ENCODE data around the gene RCHY1. TPM values are rescaled to one million over a fixed set of nuclear protein-coding genes. Genes with fewer than 3 reads are reported as not detected.

RCHY1 gene
- total RNA-seq, 2 experiments from 2014 or later = 30.0 to 32.4 TPM

DNA sequence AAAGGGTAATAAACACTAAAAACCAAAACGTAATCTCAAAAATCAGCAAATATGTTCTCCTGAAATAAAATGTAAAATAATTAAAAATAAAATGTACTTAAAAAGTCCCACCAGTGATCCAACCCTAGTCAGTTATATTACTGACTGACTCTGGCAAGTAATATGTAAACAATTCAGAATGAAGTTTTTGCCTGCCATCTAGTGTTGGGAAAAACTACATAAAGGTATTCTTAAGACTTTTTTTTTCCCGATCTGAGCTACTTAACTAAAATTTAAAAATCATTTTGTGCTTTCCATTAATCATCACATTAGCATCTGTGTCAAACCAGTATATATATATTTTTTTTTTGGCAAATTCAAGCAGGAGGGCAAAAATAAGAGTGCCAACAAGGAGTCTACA, 24.0 kb downstream of the RCHY1 start:
- POLR2A ChIA-PET = no interaction called here
- no peak overlapping the region for H3K27ac Mint-ChIP-seq
- intact Hi-C loops (cut with micrococcal nuclease) = no loop called here

DNA sequence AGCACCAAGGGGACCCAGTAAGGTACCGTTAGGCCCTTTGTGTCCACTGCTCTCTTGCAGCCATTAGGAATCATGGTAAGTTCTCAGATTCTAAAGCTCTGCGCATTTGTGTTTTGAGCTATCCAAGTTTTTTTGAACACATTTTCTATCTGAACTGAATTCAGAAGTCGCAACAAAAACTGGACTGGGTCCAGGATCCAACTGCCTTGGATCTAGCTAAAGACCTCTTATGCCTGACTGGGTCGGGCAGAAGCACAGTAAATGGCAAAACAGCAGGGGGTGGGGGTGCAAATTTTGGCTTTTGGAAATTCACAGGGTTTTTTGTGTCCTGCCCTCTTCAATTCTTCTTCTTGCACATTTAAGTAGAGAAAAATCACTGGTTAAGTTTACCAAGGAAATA, 30.0 kb downstream of the RCHY1 start:
- Mint-ChIP-seq H3K27me3 (no peaks in the 10 kb centered on the region), H3K4me1 (ENCODE audit: low read depth) (no peaks in the 10 kb centered on the region), H3K9me3 (no peaks in the 10 kb centered on the region), H3K36me3 (peaks cover 36% of the 10 kb centered on the region), H3K27ac (no peak overlapping the region), H3K4me3 (no peak overlapping the region)
- POLR2A ChIA-PET = no interaction called here
- DNase-seq = no peak
- intact Hi-C loops (cut with micrococcal nuclease) = no loop called here
- CTCF ChIA-PET = interaction anchor here (1.0 kb wide), 1 partner anchor 271 kb away, joined by 3 read pairs; no protein-coding TSS in a partner anchor

More for the DNA sequence above, 24.0 kb downstream of the RCHY1 start:
- peaks cover 22% of the 10 kb centered on the region for H3K36me3 Mint-ChIP-seq
- no peaks in the 10 kb centered on the region for H3K9me3 Mint-ChIP-seq
- peaks cover 8% of the 10 kb centered on the region for H3K4me1 Mint-ChIP-seq (ENCODE audit: low read depth)
- H3K4me3 Mint-ChIP-seq = no peak overlapping the region
- H3K27me3 Mint-ChIP-seq = no peaks in the 10 kb centered on the region
- no peak for DNase-seq
- CTCF ChIA-PET = no interaction called here

DNA sequence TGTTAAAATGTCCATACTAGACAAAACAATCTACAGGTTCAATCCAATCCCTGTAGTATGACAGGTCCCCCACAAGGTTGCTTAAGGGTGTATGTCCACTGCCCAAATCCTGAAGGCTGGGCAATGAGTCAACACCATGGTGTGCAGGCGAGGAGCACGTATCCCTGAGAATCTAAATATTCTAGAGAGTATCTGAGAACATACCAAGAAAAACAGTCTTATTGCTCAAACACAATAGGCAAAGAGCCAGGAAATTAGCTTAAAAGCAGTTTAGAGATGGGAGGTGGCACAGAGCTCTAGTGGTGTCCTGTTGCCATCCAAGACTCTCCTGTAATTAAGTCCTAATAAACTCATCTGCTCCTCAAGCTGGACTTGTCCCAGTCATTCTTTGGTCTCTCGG, 37.0 kb downstream of the RCHY1 start:
- H3K27ac Mint-ChIP-seq = no peak overlapping the region

DNA sequence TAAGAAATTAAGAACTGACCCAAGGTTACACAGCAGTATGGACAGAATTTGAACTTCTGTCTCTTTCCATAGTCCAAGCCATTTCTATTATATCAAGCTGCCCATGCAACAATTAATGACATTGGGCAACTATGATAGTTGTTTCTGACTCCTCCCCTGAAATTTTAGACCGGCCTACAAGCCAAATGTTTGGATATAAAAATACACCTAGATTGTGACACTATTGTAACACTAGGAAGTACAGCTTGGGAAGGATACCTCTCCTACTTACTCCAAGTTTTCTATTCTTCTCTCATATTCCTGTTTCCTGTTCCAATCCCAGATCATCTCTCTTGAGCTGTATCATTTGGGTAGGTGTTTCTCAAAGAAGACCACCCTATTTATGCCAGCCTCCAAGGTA, 43.5 kb downstream of the RCHY1 start:
- no peak for DNase-seq
- Mint-ChIP-seq H3K27ac (no peak overlapping the region), H3K9me3 (no peaks in the 10 kb centered on the region), H3K36me3 (peaks cover 9% of the 10 kb centered on the region), H3K27me3 (no peaks in the 10 kb centered on the region), H3K4me1 (ENCODE audit: low read depth) (no peaks in the 10 kb centered on the region), H3K4me3 (no peak overlapping the region)
- intact Hi-C loops (cut with micrococcal nuclease) = no loop called here
- CTCF ChIA-PET = interaction anchor here (0.9 kb wide), 1 partner anchor 425 kb away, joined by 3 read pairs; no protein-coding TSS in a partner anchor
- POLR2A ChIA-PET = no interaction called here

More for the DNA sequence above, 37.0 kb downstream of the RCHY1 start:
- Mint-ChIP-seq H3K4me3 (no peak overlapping the region), H3K4me1 (ENCODE audit: low read depth) (no peaks in the 10 kb centered on the region), H3K9me3 (no peaks in the 10 kb centered on the region), H3K36me3 (peaks cover 61% of the 10 kb centered on the region), H3K27me3 (no peaks in the 10 kb centered on the region)
- intact Hi-C loops (cut with micrococcal nuclease) = no loop called here
- no peak for DNase-seq
- POLR2A ChIA-PET = no interaction called here
- CTCF ChIA-PET = no interaction called here

DNA sequence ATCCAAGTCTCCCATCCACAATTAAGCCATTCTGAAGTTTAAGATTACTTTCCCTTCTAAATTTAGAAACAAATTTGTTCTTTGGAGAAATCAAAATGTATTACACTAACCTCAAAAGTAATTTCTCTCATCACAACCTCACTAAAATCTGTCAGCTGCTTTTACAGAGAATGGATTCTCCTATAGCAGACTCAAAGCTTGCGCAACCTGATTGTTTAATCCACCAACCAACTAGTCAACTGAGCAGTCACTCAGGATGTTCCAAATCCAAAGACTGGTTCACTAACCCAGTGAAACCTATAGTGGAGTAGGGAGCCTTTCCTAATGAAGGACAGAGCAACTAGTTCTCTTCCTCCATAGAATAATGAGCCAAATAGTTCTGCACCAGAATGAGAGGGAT, 44.3 kb downstream of the RCHY1 start:
- H3K4me3 Mint-ChIP-seq = no peak overlapping the region
- no peak overlapping the region for H3K27ac Mint-ChIP-seq
- H3K9me3 Mint-ChIP-seq = no peaks in the 10 kb centered on the region

DNA sequence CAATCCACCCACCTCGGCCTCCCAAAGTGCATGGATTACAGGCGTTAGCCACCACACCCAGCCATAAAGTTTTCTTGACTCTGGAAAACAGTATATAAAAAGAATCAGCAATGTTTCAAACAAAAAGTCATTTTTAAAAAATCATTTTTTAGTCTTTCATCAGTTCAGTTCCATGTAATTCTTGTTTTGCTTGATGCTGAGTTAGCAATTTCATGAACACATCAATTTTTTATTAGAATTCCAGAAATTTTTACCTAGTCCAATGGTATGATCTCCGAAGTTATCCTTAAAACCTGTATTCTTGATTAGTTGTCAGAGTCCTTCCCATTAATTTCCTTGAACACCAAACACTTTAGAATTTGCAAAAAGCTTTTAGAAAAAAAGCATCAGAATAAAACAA, 56.8 kb downstream of the RCHY1 start:
- peaks cover 9% of the 10 kb centered on the region for H3K27me3 Mint-ChIP-seq
- no peak overlapping the region for H3K27ac Mint-ChIP-seq
- POLR2A ChIA-PET = no interaction called here
- intact Hi-C loops (cut with micrococcal nuclease) = no loop called here
- no peaks in the 10 kb centered on the region for H3K36me3 Mint-ChIP-seq
- no peak overlapping the region for H3K4me3 Mint-ChIP-seq
- no peaks in the 10 kb centered on the region for H3K9me3 Mint-ChIP-seq
- no peak for DNase-seq
- H3K4me1 Mint-ChIP-seq (ENCODE audit: low read depth) = no peaks in the 10 kb centered on the region
- CTCF ChIA-PET = no interaction called here

More for the DNA sequence above, 44.3 kb downstream of the RCHY1 start:
- intact Hi-C loops (cut with micrococcal nuclease) = no loop called here
- ChIA-PET POLR2A (no interaction called here), CTCF (no interaction called here)
- no peak for DNase-seq
- no peaks in the 10 kb centered on the region for H3K4me1 Mint-ChIP-seq (ENCODE audit: low read depth)
- no peaks in the 10 kb centered on the region for H3K27me3 Mint-ChIP-seq
- H3K36me3 Mint-ChIP-seq = peaks cover 6% of the 10 kb centered on the region

DNA sequence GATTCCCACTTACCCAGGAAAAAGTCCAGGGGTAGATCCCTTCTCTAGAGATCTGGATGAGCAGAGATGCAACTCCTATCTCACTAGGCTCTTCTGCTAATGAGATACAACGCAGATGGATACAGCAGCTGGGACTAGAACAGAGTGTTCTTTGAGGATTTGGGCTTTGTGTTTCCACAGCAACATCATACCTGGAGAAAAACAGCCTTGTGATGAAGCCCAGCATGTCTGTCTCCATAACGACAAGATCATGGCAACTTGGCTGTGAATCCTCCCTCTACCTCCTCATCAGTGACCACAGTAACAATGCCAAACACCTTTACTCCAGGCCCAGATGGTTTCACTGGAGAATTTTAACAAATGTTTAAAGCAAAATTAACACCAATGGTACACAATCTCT, 80.1 kb downstream of the RCHY1 start:
- H3K27ac Mint-ChIP-seq = no peak overlapping the region
- DNase-seq = no peak
- peaks cover 8% of the 10 kb centered on the region for H3K9me3 Mint-ChIP-seq
- intact Hi-C loops (cut with micrococcal nuclease) = no loop called here
- no peak overlapping the region for H3K4me3 Mint-ChIP-seq
- ChIA-PET POLR2A (no interaction called here), CTCF (no interaction called here)
- no peaks in the 10 kb centered on the region for H3K36me3 Mint-ChIP-seq
- no peaks in the 10 kb centered on the region for H3K4me1 Mint-ChIP-seq (ENCODE audit: low read depth)
- peaks cover 15% of the 10 kb centered on the region for H3K27me3 Mint-ChIP-seq

DNA sequence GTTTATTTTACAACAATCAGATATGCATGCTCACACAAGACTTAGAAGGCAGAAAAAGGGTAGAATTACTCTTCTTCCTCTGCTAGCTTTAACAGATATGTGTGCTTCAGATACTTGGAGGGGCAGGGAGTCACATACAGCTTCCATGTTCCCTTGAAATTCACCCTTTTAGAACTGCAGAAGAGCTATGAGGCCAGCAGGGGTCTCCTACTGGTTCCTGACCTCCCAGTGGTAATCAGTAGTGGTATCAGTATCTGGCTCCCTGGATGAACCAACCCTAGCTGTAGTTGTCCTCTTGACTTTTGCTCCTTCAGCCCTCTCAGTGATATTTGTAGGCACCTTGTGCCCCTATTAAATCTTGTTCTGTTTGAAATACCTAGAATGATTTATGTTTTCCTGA, 81.5 kb downstream of the RCHY1 start:
- DNase-seq = no peak
- no peak overlapping the region for H3K27ac Mint-ChIP-seq
- no peaks in the 10 kb centered on the region for H3K4me1 Mint-ChIP-seq (ENCODE audit: low read depth)
- CTCF ChIA-PET = interaction anchor here (0.6 kb wide), 1 partner anchor 21 kb away, joined by 5 read pairs; no protein-coding TSS in a partner anchor
- no peak overlapping the region for H3K4me3 Mint-ChIP-seq
- H3K27me3 Mint-ChIP-seq = peaks cover 15% of the 10 kb centered on the region
- H3K9me3 Mint-ChIP-seq = peaks cover 8% of the 10 kb centered on the region
- POLR2A ChIA-PET = no interaction called here
- H3K36me3 Mint-ChIP-seq = no peaks in the 10 kb centered on the region
- intact Hi-C loops (cut with micrococcal nuclease) = no loop called here

DNA sequence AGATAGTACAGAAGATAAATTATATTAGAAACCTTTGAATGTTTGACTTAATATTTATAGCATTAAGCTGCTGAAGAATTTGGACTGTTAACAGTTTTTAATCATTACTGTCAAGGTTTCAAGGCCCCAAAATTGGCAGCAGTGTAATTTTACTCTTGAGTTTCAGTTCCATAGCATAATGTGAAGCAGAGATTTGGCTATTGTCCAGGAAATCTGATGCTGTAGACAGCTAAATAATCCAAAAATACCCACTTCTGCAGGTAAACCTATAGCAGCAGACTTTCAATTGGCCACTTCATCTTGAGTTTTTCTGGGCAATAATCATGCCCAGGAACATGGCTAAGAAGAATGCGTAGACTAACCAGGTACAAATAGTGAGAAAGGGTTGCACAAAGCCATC, 85.0 kb downstream of the RCHY1 start:
- no peaks in the 10 kb centered on the region for H3K9me3 Mint-ChIP-seq
- DNase-seq = no peak
- no peaks in the 10 kb centered on the region for H3K4me1 Mint-ChIP-seq (ENCODE audit: low read depth)
- intact Hi-C loops (cut with micrococcal nuclease) = no loop called here
- CTCF ChIA-PET = interaction anchor here (0.6 kb wide), 1 partner anchor 101 kb away, joined by 4 read pairs; no protein-coding TSS in a partner anchor
- POLR2A ChIA-PET = no interaction called here
- H3K36me3 Mint-ChIP-seq = no peaks in the 10 kb centered on the region
- no peak overlapping the region for H3K4me3 Mint-ChIP-seq
- H3K27ac Mint-ChIP-seq = no peak overlapping the region
- H3K27me3 Mint-ChIP-seq = peaks cover 8% of the 10 kb centered on the region

Other genes starting within 250 kb of the RCHY1 start
- gene THAP6, start 70 bp upstream of the RCHY1 start, total RNA-seq = 10 to 100 TPM; 19.4 to 20.7 TPM
- under 1 TPM in 1 of 2 experiments, not detected in 1; 0.27 TPM for gene ODAPH, start 41.7 kb upstream of the RCHY1 start, total RNA-seq
- 1 to 10 TPM in 1 of 2 experiments, under 1 TPM in 1; 0.97 to 1.1 TPM for gene CDKL2, start 116.1 kb upstream of the RCHY1 start, total RNA-seq
- gene G3BP2, start 159.0 kb upstream of the RCHY1 start, total RNA-seq = 100 to 1,000 TPM; 137 to 144 TPM
- gene USO1, start 210.2 kb upstream of the RCHY1 start, total RNA-seq = 10 to 100 TPM; 57.3 to 59.0 TPM